Common myeloid progenitor, CD34-positive (primary cell): Measurements from ENCODE around the gene NLN.

Experiments
- CTCF ChIA-PET: fragments of 350-600 bp; sonication (Branson Sonifier 250); formaldehyde crosslinking; loops from one replicate; lab custom pipeline; 2021; ENCODE audit warnings: antibody characterized with exemption; lab: Charles Lee
- POLR2A ChIA-PET: fragments of 350-600 bp; sonication (Branson Sonifier 250); formaldehyde crosslinking; loops from one replicate; lab custom pipeline; 2021; ENCODE audit warnings: antibody characterized with exemption; lab: Charles Lee
- DNase-seq, 3 donors: peaks; one replicate each; pipeline versions ENCODE4 v3.0.0 to v3.0.0-alpha.2; 2013
- H3K27ac ChIP-seq, 2 experiments: 1 replicate in 1 of 2; 2 replicates in 1 of 2; pipeline ENCODE4 v1.7.0; 2013; ENCODE audit warnings: inconsistent platforms in 2 of 2, low read length in 2 of 2, mild to moderate bottlenecking in 2 of 2, low read depth in 1 of 2, moderate library complexity in 1 of 2; ENCODE audit not compliant: severe bottlenecking in 2 of 2, insufficient read depth in 1 of 2, poor library complexity in 1 of 2
- H3K27me3 ChIP-seq, 5 experiments: replicated peaks in 2 of 5; 1 replicate in 3 of 5; 2 replicates in 2 of 5; pipeline versions ENCODE4 v1.6.1 to v1.7.0; 2013; ENCODE audit warnings: low read length in 4 of 5, mild to moderate bottlenecking in 2 of 5, moderate library complexity in 2 of 5, inconsistent platforms in 1 of 5; ENCODE audit not compliant: insufficient read depth in 5 of 5, control insufficient read depth in 4 of 5
- H3K36me3 ChIP-seq, 4 experiments: 1 replicate in 2 of 4; 2 replicates in 2 of 4; pipeline versions ENCODE4 v1.6.1 to v1.7.0; 2013; ENCODE audit warnings: low read length in 3 of 4, control low read depth in 1 of 4, mild to moderate bottlenecking in 1 of 4; ENCODE audit not compliant: control insufficient read depth in 4 of 4, insufficient read depth in 4 of 4
- H3K4me1 ChIP-seq, 4 experiments: 1 replicate in 3 of 4; 2 replicates in 1 of 4; pipeline versions ENCODE4 v1.6.1 to v1.7.1; 2013; ENCODE audit warnings: low read length in 3 of 4, mild to moderate bottlenecking in 3 of 4, control low read depth in 1 of 4, inconsistent platforms in 1 of 4, moderate library complexity in 1 of 4; ENCODE audit not compliant: control insufficient read depth in 4 of 4, insufficient read depth in 4 of 4; ENCODE audit errors: control extremely low read depth in 1 of 4
- H3K4me3 ChIP-seq, 7 experiments: 1 replicate in 4 of 7; 2 replicates in 3 of 7; pipeline versions ENCODE4 v1.5.1 to v1.7.0; 2013; ENCODE audit warnings: mild to moderate bottlenecking in 7 of 7, low read length in 6 of 7, moderate library complexity in 6 of 7, inconsistent platforms in 2 of 7, low read depth in 2 of 7, control low read depth in 1 of 7; ENCODE audit not compliant: insufficient read depth in 4 of 7, control insufficient read depth in 1 of 7; ENCODE audit errors: extremely low read depth in 1 of 7
- H3K9me3 ChIP-seq, 5 experiments: 1 replicate in 4 of 5; 2 replicates in 1 of 5; pipeline versions ENCODE4 v1.6.1 to v1.7.1; 2013; ENCODE audit warnings: low read length in 4 of 5, mild to moderate bottlenecking in 2 of 5, inconsistent platforms in 1 of 5, low read depth in 1 of 5, moderate library complexity in 1 of 5; ENCODE audit not compliant: control insufficient read depth in 4 of 5, insufficient read depth in 2 of 5; ENCODE audit errors: control extremely low read depth in 1 of 5
- WGBS: methylation state at CpG from one replicate; pipeline ENCODE4 v1.1.5; 2013; ENCODE audit not compliant: insufficient coverage; 5-methylcytosine and 5-hydroxymethylcytosine counted together

The NLN gene

GRCh38 chr5:65695162-65695755 is 26.7 kb upstream of the NLN start:
- Histone ChIP-seq H3K36me3 (peaks cover 0 to 14% (median 3%) of the 10 kb centered on the region in 4 experiments), H3K9me3 (no peaks in the 10 kb centered on the region), H3K27ac (no peak overlapping the region), H3K4me3 (no peak overlapping the region), H3K27me3 (no peaks in the 10 kb centered on the region), H3K4me1 (no peaks in the 10 kb centered on the region)
- ChIA-PET POLR2A (no interaction called here), CTCF (interaction anchor here (1.9 kb wide), 1 partner anchor 15 kb away, joined by 4 read pairs; no protein-coding TSS in a partner anchor)
- no peak for DNase-seq
- 91% methylated on average over 3 of the region's 4 CpGs for WGBS

GRCh38 chr5:65695896-65696295 is 26.1 kb upstream of the NLN start:
- no peaks in the 10 kb centered on the region for H3K27me3 ChIP-seq
- peaks cover 0 to 14% (median 3%) of the 10 kb centered on the region in 4 experiments for H3K36me3 ChIP-seq
- H3K4me3 ChIP-seq: no peak overlapping the region
- no peak overlapping the region for H3K27ac ChIP-seq
- CTCF ChIA-PET: interaction anchor here (1.9 kb wide), 1 partner anchor 14 kb away, joined by 4 read pairs; no protein-coding TSS in a partner anchor
- no peaks in the 10 kb centered on the region for H3K9me3 ChIP-seq
- POLR2A ChIA-PET: no interaction called here
- DNase-seq: no peak
- no peaks in the 10 kb centered on the region for H3K4me1 ChIP-seq
- 98% methylated on average over 4 of the region's 4 CpGs for WGBS

- POLR2A ChIA-PET: no interaction called here
- Histone ChIP-seq H3K27me3 (no peaks in the 10 kb centered on the region), H3K9me3 (no peaks in the 10 kb centered on the region), H3K4me3 (no peak overlapping the region), H3K27ac (no peak overlapping the region), H3K4me1 (no peaks in the 10 kb centered on the region), H3K36me3 (peaks cover 0 to 12% (median 5%) of the 10 kb centered on the region in 4 experiments)
- CTCF ChIA-PET: no interaction called here
- no peak for DNase-seq
Observed at GRCh38 chr5:65696892-65697291, 25.1 kb upstream of the NLN start.

GRCh38 chr5:65699338-65699737 is 22.7 kb upstream of the NLN start:
- Histone ChIP-seq H3K27ac (no peak overlapping the region), H3K4me3 (no peak overlapping the region), H3K9me3 (no peaks in the 10 kb centered on the region), H3K4me1 (no peaks in the 10 kb centered on the region), H3K36me3 (peaks cover 0 to 21% (median 10%) of the 10 kb centered on the region in 4 experiments), H3K27me3 (no peaks in the 10 kb centered on the region)
- WGBS: 94% methylated on average over 3 of the region's 4 CpGs
- CTCF ChIA-PET: interaction anchor here (1.5 kb wide), 1 partner anchor 12 kb away, joined by 3 read pairs; no protein-coding TSS in a partner anchor
- no peak for DNase-seq
- POLR2A ChIA-PET: interaction anchor here (0.7 kb wide), 1 partner anchor 75 kb away, joined by 3 read pairs; the partner anchor contains the start of gene TRIM23

- POLR2A ChIA-PET: no interaction called here
- no CpG with 5 or more reads among the region's 3 CpGs for WGBS
Observed at GRCh38 chr5:65702036-65702435, 20.0 kb upstream of the NLN start.

GRCh38 chr5:65704621-65705239 is 17.3 kb upstream of the NLN start:
- Histone ChIP-seq H3K27me3 (no peaks in the 10 kb centered on the region), H3K27ac (no peak overlapping the region), H3K9me3 (no peaks in the 10 kb centered on the region), H3K4me1 (no peaks in the 10 kb centered on the region), H3K4me3 (no peak overlapping the region), H3K36me3 (peaks cover 3 to 14% (median 7%) of the 10 kb centered on the region in 4 experiments)
- ChIA-PET POLR2A (no interaction called here), CTCF (no interaction called here)
- 94% methylated on average over 2 of the region's 2 CpGs for WGBS
- no peak for DNase-seq

More at GRCh38 chr5:65702036-65702435, 20.0 kb upstream of the NLN start:
- peaks cover 0 to 15% (median 9%) of the 10 kb centered on the region in 4 experiments for H3K36me3 ChIP-seq
- no peak overlapping the region for H3K4me3 ChIP-seq
- no peak for DNase-seq
- no peaks in the 10 kb centered on the region for H3K4me1 ChIP-seq
- CTCF ChIA-PET: no interaction called here
- no peak overlapping the region for H3K27ac ChIP-seq
- no peaks in the 10 kb centered on the region for H3K9me3 ChIP-seq
- H3K27me3 ChIP-seq: no peaks in the 10 kb centered on the region

- 100% methylated on average over 1 of the region's 4 CpGs for WGBS
- DNase-seq: no peak
- H3K27ac ChIP-seq: no peak overlapping the region
- H3K9me3 ChIP-seq: no peaks in the 10 kb centered on the region
- no peak overlapping the region for H3K4me3 ChIP-seq
- POLR2A ChIA-PET: interaction anchor here (0.6 kb wide), 1 partner anchor 23 kb away, joined by 3 read pairs; no protein-coding TSS in a partner anchor
- H3K36me3 ChIP-seq: peaks cover 4 to 14% (median 9%) of the 10 kb centered on the region in 4 experiments
- no peaks in the 10 kb centered on the region for H3K4me1 ChIP-seq
- CTCF ChIA-PET: interaction anchor here (0.6 kb wide), 1 partner anchor 60 kb away, joined by 3 read pairs; no protein-coding TSS in a partner anchor
- no peaks in the 10 kb centered on the region for H3K27me3 ChIP-seq
Observed at GRCh38 chr5:65707663-65708062, 14.3 kb upstream of the NLN start.
